Frontal cortex (tissue), 4 donors: Measurements from ENCODE around the gene TUBGCP5. TPM values are rescaled to one million over a fixed set of nuclear protein-coding genes. Genes with fewer than 3 reads are reported as not detected.
"Not testable (repeated sequence)": the region's sequence is repeated elsewhere in the genome, so short reads cannot be mapped to it uniquely, and the experiment has no call there.

Source experiments
- DNase-seq, 2 donors: peaks; one replicate each; pipeline ENCODE4 v3.0.0; 2012; ENCODE audit warnings: low spot score in 2 of 2
- FAIRE-seq: peaks from 2 replicates; lab custom pipeline; 2012; peaks lifted over from hg19 to GRCh38; lab: Jason Lieb, UNC
- total RNA-seq: library from RNA; depleted of rRNA; stranded (reverse); fragments of >200 nt; gene quantifications from one replicate; pipeline ENCODE4 v1.2.3, GENCODE V29; 2014
- donor health status: control.
- donor health status: control.
- donor health status: control.

TUBGCP5 gene
- total RNA-seq = 28.1 TPM

GRCh38 chr15:23039143-23039916 is at the start of gene TUBGCP5:
Gene TUBGCP5 (minus strand): TSS chr15:23039569. CDS start chr15:23039543, 26 bp downstream.
- no peak for FAIRE-seq
- DNase-seq = peak; percentile 89 to 96

- DNase-seq (no peak), FAIRE-seq (no peak)
These were observed 43.7 kb upstream of the TUBGCP5 start for GRCh38 chr15:23083115-23083514.

DNA sequence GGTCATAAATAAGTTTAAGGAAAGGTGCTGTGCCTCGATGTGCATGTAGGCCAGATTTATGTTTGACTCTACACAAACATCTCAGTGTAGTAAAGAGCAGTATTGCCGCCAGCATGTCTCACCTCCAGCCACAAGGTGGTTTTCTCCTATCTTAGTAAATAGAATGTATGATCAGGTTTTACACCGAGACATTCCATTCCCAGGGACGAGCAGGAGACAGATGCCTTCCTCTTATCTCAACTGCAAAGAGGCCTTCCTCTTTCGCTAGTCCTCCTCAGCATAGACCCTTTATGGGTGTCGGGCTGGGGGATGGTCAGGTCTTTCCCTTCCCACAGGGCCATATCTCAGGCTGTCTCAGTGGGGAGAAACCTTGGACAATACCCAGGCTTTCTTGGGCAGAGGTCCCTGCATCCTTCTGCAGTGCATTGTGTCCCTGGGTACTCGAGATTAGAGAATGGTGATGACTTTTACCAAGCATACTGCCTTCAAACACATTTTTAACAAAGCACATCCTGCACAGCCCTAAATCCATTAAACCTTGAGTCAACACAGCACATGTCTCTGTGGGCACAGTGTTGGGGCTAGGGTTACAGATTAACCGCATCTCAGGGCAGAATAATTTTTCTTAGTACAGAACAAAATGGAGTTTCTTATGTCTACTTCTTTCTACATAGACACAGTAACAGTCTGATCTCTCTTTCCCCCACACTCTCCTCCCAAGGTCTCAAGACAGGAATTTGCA is 42.8 kb upstream of the TUBGCP5 start:
- DNase-seq, FAIRE-seq: not testable (repeated sequence)

- DNase-seq (no peak), FAIRE-seq (no peak)
These were observed 41.9 kb upstream of the TUBGCP5 start for GRCh38 chr15:23081271-23081670.

DNA sequence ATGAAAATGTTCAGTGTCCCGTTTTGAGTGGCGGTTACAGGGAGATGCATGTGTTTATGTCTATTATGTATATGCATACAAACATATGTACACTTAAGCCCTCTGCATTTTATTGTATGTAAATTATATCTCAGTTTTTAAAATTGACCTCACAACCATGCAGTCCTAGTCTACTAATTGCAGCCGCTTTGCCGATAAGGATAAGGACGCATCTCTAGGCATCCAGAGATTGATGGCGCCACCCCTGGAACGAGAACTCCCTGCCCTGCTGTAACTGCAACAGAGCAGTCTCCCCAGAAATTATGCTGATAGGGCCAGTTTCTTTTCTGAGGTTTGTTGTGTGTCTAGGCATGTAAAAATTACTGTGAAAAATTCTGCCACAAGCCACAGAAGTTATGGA is 40.4 kb upstream of the TUBGCP5 start:
- DNase-seq = no peak

GRCh38 chr15:23075927-23076326 is 36.6 kb upstream of the TUBGCP5 start:
- no peak for DNase-seq
- FAIRE-seq = no peak

More for the DNA sequence above, 40.4 kb upstream of the TUBGCP5 start:
- no peak for FAIRE-seq

- no peak for DNase-seq
- no peak for FAIRE-seq
These were observed 35.3 kb upstream of the TUBGCP5 start for GRCh38 chr15:23074684-23075083.

- DNase-seq = peak in 1 of 2 donors; percentile 13
- no peak for FAIRE-seq
These were observed 34.7 kb upstream of the TUBGCP5 start for GRCh38 chr15:23073890-23074646.

DNA sequence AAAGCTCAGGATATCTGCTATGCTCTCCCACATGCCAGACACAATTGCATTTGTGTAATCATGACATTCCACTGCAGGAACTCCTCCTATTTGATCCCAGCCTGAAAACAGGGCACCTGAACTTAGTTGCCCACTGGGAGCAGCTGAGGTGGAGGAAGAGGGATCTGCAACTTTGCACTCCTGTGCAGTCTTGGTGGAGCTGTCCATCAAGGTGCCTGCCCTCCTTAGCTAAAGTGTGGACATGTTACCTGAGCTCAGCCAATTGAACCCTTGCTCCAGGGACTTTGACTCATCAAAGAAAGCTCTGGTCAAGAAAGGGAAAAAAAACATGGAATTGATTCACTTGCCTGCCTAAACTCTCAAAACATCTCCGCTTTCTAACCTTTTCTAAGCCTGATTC is 33.3 kb upstream of the TUBGCP5 start:
- DNase-seq (no peak), FAIRE-seq (no peak)

DNA sequence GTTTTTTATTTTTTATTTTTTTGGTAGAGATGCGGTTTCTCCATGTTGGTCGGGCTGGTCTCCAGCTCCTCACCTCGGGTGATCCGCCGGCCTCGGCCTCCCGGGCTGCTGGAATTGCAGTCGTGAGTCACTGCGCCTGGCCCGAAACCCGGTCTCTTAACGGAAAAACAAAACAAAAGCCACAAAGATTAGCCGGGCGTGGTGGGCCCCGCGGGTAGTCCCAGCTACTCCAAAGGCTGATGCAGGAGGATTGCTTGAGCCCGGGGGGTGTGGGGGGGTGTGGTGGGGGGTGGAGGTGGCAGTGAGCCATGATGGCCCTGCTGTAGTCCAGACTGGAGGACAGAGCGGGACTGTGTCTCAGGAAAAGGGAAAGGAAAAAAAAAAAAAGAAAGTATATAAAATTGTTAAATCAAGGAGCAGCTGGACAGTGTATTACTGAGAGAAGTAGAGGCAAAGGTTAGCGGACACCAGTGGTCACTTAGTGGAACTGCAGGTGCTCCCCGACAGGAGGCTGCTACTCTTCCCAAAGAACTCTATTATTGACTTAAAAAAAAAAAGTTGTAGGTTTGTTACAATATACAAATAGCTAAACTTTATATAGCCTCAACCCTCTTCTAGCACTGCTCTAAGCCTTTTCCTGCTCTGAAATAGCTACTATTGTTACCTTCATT is 30.3 kb upstream of the TUBGCP5 start:
- DNase-seq = no peak
- no peak for FAIRE-seq

GRCh38 chr15:23067416-23067815 is 28.0 kb upstream of the TUBGCP5 start:
- DNase-seq = no peak
- FAIRE-seq = no peak

DNA sequence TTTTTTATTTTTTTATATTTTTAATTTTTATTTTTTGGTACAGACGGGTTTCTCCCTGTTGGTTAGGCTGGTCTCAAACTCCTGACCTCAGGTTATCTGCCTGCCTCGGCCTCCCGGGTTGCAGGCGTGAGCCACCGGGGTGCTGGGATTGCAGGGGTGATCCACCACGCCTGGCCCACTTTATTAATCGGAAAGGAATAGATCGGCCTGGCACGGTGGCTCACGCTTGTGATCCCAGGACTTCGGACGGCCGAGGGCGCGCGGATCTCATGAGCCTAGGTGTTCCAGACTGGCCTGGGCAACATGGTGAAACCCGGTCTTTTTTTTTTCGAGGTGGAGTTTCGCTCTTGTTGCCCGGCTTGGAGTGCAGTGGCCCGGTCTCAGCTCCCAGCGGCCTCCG is 26.5 kb upstream of the TUBGCP5 start:
- DNase-seq (no peak), FAIRE-seq (no peak)

DNA sequence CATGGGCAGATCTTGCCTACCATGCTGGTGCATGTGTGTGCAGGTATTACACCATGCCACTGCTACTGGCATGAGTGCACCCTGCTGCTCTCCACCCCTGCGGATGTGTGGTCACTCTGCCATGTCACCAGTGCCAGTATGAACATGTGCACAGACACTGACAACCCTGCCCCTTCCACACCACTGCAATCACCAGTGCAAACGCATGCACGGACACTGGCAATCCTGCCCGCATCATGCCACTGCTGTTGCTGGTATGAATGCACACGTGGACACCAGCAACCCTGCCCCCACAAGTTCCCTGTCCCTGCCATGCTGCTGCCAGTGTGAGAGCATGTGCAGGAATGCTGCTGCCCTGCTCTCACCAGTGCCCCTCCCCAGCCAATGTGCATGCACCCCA is 24.8 kb upstream of the TUBGCP5 start:
- DNase-seq = no peak
- FAIRE-seq = no peak

DNA sequence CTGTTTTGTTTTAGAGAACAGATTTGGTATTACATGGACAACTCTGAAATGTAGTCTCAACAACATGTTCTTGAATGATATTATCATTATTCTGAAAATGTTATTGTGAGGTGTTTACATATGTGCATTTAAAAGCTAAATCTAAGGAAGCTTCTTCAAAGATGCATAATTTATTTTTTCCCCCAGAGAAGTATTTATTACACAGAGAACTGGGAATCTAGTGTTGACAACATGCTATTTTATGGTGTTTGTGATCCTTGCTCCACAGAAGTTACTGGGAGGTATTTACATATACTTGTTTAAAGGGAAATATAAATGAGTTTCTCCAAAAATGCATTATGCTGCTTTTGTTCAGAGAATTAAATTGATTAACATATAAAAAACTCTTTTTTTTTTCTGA is 18.3 kb upstream of the TUBGCP5 start:
- FAIRE-seq (no peak), DNase-seq (no peak)

- DNase-seq = no peak
- no peak for FAIRE-seq
These were observed 15.9 kb upstream of the TUBGCP5 start for GRCh38 chr15:23055316-23055715.

DNA sequence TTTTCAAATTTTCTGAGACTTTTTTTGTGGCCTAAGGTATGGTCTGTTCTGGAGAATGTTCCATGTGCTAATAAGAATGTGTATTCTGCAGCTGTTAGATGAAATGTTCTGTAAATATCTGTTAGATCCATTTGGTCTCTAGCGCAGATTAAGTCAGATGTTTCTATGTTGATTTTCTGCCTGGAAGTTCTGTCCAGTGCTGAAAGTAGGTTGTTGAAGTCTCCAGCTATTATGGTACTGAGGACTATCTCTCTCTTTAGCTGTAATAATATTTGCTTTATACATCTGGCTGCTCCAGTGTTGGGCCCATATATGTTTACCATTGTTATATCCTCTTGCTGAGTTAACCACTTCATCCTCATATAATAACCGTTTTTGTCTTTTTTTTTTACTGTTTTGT is 13.2 kb upstream of the TUBGCP5 start:
- FAIRE-seq = no peak

DNA sequence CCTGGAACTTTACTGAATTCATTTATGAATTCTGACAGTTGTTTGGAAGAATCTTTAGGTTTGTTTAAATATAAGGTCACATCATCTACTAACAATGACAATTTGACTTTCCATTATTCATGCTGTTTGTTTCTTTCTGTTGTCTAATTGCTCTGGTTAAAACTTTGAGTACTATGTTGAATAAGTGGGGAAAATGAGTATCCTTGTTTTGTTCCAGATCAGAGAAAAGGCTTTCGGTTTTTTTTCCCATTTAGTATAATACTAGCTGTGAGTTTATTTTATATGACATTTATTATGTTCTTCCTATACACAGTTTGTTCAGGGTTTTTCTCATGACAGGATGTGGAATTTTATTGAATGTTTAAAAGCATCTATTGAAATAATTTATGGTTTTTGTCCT is 11.3 kb upstream of the TUBGCP5 start:
- no peak for FAIRE-seq
- DNase-seq = no peak

More for the DNA sequence above, 13.2 kb upstream of the TUBGCP5 start:
- DNase-seq = no peak

DNA sequence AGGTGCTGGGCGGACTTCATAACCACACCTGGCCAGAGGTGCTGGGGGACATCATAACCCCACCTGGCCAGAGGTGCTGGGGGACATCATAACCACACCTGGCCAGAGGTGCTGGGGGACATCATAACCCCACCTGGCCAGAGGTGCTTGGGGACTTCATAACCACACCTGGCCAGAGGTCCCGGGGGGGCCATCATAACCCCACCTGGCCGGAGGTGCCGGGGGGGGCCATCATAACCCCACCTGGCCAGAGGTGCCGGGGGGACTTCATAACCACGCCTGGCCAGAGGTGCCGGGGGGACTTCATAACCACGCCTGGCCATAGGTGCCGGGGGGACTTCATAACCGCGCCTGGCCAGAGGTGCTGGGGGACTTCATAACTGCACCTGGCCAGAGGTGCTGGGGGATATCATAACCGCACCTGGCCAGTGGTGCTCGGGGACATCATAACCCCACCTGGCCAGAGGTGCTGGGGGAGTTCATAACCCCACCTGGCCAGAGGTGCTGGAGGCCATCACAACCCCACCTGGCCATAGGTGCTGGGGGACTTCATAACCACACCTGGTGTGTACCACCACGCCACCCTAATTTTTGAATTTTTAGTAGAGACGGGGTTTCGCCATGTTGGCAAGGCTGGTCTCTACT is 10.7 kb upstream of the TUBGCP5 start:
- FAIRE-seq = no peak

DNA sequence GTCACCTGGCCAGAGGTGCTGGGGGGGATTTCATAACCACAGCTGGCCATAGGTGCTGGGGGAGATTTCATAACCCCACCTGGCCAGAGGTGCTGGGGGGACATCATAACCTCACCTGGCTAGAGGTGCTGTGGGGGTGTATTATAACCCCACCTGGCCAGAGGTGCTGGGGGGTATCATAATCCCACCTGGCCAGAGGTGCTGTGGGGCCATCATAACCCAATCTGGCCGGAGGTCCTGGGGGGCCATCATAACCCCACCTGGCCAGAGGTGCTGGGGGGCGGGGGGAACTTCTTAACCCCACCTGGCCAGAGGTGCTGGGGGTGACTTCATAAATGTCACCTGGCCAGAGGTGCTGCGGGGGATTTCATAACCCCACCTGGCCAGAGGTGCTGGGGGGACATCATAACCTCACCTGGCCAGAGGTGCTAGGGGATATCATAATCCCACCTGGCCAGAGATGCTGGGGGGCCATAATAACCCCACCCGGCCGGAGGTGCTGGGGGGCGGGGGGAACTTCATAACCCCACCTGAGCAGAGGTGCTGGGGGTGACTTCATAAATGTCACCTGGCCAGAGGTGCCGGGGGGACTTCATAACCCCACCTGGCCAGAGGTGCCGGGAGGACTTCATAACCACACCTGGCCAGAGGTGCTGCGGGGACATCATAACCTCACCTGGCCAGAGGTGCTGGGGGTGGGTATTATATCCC is 9.4 kb upstream of the TUBGCP5 start:
- not testable (repeated sequence) for FAIRE-seq, DNase-seq

More for the DNA sequence above, 10.7 kb upstream of the TUBGCP5 start:
- DNase-seq = no peak
